Fibroblast of the aortic adventitia (primary cell): Measurements from ENCODE around the gene FGF14. TPM values are rescaled to one million over a fixed set of nuclear protein-coding genes. Genes with fewer than 3 reads are reported as not detected.

Experiments
- DNase-seq: peaks from one replicate; pipeline ENCODE4 v3.0.0-alpha.2; 2010; ENCODE audit warnings: low read depth
- H3K4me3 ChIP-seq: 2 replicates; pipeline ENCODE4 v1.5.1; 2011; ENCODE audit warnings: low read depth, mild to moderate bottlenecking, control low read depth, low read length, moderate library complexity
- CTCF ChIP-seq: IDR thresholded peaks from 2 replicates; pipeline ENCODE4 v1.5.1; 2011; ENCODE audit warnings: mild to moderate bottlenecking, low read length, control low read depth, inconsistent platforms; ENCODE audit not compliant: insufficient read depth
- total RNA-seq: library from RNA; depleted of rRNA; stranded (reverse); fragments of >200 nt; gene quantifications from 2 replicates; pipeline ENCODE4 v1.2.3, GENCODE V29; 2012; ENCODE audit warnings: low replicate concordance

The FGF14 gene
- total RNA-seq, 1 donor, result 1.4 TPM

- no peak for TF ChIP-seq CTCF
- DNase-seq, result no peak
- H3K4me3 ChIP-seq, result no peak overlapping the region
Observed at GRCh38 chr13:102300379-102300778, 101.5 kb downstream of the FGF14 start.

- H3K4me3 ChIP-seq, result no peak overlapping the region
- no peak for TF ChIP-seq CTCF
- no peak for DNase-seq
Observed at GRCh38 chr13:102299366-102299765, 102.5 kb downstream of the FGF14 start.

- TF ChIP-seq CTCF, result no peak
- no peak for DNase-seq
- H3K4me3 ChIP-seq, result no peak overlapping the region
Observed at GRCh38 chr13:102298051-102298450, 103.8 kb downstream of the FGF14 start.

DNA sequence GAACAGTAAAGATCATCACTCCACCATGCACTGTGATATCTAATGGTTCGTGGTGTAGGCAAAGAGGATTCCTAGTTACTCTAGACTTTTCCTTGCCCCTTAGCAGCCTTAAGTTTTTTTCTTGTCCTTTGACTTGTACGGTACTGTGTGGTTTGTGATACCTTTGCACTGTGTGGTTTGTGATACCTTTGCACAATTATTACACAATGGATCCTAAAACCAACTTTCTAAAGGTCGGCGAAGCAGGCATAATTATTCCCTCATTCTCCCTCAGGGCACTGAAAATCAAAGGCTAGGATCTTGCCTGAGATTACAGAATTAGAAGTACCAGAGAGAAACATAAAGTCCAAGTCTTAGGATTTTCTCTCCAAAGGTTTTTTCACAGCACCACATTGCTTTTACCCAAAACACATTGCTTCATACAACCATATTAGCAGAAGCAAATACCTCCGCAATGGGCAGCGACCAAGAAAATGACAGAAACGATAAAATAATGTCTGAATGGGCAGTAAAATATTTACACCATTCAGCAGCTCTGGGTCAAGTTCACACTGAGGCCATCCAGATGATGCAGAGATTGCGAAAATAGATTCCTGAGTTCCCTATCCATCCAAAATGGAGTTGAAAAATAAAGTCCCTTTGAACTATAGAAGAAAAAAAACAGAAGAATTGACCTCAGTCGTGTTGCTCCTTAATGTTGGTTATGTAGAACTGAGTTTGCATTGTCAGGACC is 106.4 kb downstream of the FGF14 start:
- DNase-seq, result peak; percentile 66
- no peak overlapping the region for H3K4me3 ChIP-seq
- no peak for TF ChIP-seq CTCF

DNA sequence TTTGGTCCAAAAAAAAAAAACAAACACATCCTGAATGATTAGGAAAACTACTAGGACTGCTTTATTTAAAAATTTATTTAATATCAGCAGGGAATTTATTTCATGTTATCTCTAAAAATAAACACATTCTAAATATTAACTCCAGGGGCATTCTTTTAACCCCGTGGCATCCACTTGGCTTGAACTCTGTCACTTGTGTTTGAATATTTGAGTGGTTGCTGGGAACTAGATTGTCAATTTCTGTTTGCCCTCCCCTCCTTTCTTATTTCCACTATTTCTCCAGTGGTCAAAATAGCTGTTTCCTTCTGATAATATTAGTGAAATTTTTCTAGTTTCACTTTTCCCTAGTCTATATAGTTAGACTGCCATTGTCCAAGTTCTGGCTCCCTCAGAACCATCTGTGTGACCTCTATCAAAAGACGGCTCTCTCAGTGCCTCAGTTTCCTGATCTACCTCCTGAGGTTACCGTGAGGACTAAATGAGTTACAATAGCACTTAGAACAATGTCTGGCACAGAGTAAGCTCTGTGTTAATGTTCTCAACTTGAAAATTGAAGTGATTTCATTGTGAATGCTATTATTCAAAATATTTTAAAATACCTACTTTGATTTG is 107.3 kb downstream of the FGF14 start:
- TF ChIP-seq CTCF, result no peak

DNA sequence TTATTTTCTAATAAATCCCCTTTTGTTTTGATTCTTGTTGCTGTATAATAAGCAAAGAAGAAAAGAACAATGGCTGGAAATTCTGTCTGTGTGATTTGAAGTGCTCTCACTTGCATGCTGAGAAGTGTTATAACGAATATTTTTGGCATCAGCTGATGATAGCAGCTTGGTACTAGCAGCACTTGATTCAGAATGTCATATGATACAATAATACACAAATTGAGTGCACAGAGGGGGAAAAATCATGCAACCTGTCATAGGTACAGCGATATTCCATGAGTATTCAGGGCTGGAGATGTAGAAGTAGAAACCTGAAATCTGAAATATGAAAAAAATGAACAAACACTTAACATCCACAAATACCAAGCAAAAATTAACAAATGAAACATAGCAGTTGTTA is 108.1 kb downstream of the FGF14 start:
- TF ChIP-seq CTCF, result no peak
- no peak overlapping the region for H3K4me3 ChIP-seq
- no peak for DNase-seq

More for the DNA sequence above, 107.3 kb downstream of the FGF14 start:
- DNase-seq, result no peak
- no peak overlapping the region for H3K4me3 ChIP-seq
